Stimulated activated CD8-positive, alpha-beta memory T cell treated with anti-CD3 and anti-CD28 coated beads, Interleukin-7, amount 100 ng/mL, for 24 hours (primary cell): ENCODE data around the gene AGBL1.

Experiments
- DNase-seq: peaks from one replicate; pipeline ENCODE4 v3.0.0-alpha.2; 2020; ENCODE audit warnings: low read depth

Gene AGBL1

DNA sequence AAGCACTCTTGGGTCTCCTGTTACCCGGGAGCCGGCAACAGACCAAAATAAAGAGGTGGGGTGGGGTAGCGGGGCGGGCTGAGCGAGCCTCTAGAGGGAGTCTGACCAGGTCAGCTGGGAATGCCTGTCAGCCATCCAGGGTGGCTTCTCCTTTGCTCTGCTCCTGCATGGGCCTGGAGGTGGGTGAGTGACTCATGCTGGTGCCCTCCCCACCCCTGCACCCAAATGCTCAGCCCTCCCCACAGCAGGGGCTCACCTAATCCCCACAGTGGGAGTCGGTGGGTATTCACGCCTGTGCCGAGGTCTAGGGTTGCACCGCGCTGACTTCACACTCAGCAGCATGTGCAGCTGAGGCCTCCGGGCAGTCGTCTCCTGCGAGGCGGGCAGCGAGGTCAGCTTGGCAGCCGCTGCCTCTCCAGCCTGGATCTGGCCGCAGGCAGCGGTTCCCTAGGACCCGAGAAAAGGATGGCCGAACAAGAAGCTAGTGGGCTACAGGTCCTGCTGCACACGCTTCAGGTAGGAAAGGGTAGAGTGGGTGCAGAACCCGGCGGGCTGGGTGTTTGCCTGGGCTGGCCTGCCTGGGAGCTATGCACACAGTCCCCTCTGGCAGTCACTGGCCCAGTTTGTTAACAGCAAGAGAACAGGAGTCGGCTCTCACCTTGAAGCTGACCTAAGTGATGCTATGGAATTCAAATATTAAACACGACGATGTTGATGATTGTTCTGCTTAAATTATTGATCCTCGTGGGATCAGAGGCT lies at the start of gene AGBL1:
Gene AGBL1, plus strand, starts transcription at position 364 of the 759 bp plus-strand sequence.
- DNase-seq, result no peak

DNA sequence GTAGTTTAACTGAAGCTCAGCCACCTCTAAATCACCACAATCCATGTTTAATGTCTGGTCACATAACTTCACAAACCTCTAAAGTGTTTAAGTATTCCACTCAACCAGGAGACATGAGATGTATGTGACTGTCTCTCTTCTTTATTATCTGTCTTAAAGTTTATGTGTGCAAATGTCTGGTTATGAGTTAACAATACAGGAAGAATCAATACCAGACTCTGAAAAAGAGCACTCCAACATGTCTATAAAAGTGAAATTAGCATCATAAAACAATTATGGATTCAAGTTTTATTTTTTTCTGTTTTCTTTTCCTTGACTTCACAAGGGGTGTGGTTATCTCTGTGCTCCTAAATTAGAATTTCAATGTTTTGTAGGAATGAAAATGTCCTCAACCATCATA lies 44.8 kb upstream of the AGBL1 start:
- DNase-seq, result no peak

DNA sequence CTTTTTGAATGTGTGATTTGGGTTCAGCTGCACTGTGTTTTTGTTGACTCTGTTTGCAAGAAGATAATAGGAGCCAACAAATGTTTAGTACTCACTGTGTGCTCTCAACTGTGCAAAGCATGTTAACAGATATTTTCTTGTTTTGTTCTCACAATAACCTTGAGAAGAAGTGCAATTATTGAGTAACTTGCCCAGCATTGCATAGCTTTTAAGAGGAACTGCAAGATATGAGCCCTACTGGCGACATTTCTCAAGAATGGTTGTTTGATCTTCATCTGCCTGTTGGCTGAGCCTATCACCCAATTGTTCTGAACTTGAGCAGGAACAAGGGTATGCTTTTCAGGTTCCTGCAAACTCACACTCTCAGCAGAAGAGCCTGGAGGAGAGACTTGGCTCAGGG lies 43.4 kb upstream of the AGBL1 start:
- no peak for DNase-seq

DNA sequence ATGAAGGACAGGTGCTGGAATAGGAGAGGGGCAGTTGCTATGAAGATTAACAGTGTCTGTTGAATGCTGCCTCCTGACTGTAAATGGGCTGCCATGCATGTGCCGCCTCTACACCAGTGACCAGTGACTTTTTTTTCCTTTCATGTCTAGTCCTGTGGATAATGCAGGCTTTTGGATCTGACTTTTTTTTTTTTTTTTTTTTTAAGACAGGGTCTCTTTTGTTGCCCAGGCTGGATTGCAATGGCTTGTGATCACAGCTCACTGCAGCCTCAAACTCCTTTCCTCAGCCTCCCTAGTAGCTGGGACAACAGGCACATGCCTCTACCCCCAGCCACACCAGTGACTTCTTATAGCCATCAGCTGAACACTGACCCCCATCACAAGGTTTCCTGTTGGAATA lies 41.2 kb upstream of the AGBL1 start:
- no peak for DNase-seq

DNA sequence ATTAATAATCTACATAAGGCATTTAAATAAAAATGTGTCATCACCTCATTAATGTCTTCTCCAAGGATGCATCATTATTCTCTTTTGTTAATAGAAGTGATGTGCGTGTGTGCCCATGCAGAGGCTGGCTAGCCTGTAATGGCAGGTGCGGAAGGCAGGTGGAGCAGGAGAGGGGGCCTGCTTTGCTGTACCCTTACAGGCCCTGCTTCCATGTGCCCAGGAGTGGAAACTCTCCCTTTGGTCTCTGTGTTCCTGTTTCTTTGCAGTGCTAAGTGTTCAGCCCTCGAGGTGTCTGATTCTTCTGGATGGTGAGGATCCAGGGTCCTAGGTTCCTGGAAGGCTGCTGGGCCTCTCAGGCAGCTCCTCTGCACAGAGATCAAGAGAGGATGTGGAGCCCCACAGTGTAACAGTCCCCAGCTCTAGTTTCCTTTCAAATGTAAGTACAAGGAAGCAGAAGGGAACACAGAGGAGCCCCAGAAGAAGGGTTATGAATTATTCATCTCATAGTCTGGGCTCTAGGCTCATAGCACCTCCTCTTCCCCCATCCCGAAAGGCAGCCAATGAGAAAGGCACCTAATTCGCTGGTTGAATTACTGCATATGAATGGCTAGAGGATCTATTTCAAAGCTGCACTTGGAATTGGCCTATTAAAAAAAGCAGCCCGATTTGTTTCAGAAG lies 39.2 kb upstream of the AGBL1 start:
- DNase-seq, result no peak

DNA sequence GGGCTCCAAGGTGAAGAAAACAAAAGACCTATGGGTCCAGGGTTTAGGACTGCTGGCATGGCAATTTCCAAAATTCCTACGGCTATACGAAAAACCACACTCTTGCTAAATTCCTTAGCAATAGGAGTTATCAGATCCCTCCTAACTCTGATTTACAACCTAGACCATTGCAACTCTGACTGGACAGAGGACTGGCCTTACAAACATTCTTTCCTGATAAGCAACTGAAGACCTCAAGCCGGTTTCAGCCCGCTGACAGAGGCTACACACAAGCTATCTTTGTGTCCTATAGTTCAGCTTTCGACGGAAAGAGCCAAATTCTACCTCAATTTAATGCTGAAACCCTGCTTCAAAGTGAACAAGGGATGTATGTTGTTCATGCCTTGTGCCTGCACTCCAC lies 38.3 kb upstream of the AGBL1 start:
- DNase-seq, result no peak

DNA sequence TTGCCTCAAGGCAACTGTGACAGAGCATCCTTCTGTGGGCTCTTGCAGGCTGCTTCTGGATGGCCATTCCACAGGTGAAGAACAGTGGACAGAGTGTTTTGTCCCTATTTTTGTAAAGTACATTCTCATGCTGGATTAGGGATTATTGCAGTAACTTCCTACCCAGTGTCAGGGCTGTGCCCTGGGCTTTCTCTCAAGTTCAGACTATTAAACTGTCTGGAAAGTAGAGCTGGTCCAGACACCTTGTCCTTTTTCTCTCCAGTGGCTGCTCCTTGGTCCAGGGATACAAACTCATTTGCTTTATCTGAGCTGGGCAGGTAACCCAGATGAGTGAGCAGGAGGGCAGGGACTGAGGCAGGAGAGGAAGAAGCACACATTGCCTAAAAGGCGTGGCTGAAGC lies 37.4 kb upstream of the AGBL1 start:
- no peak for DNase-seq

DNA sequence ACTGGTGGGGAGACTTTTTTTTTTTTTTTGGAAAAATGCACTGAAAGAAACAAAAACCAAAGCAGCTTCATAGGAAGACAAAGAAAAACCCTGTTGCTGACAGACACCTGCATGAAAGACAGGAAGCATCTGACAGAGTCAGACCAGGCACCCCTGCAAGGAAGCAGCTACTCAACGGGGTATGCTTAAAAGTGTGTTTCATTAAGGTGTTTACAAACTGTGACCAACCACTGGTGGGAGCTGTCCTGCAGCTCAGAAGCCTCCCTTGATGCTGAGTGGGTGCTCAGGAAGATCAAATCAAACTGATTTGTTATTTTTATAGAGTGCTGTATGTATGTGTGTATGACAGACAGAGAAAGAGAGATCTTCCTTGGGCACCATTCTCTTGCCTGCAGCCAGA lies 34.7 kb upstream of the AGBL1 start:
- DNase-seq, result no peak

DNA sequence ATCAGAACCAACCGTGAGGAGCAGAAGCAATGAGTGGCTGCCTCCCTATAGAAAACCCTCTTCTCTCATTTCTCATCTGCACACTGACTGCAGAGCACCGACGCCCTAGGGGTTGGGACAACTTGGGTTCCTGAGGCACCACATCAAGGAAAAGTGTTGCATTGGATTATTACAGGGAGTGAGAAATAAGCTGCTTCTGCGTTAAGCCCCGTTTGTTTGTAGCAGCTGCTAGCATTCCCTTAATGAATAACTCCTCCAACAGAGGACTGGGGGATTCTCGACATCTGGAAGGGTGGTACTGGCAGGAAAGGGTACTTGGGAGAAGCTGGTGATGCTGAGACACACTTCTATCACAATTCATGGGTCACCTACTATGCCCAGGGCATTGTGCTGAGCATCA lies 25.3 kb upstream of the AGBL1 start:
- no peak for DNase-seq

DNA sequence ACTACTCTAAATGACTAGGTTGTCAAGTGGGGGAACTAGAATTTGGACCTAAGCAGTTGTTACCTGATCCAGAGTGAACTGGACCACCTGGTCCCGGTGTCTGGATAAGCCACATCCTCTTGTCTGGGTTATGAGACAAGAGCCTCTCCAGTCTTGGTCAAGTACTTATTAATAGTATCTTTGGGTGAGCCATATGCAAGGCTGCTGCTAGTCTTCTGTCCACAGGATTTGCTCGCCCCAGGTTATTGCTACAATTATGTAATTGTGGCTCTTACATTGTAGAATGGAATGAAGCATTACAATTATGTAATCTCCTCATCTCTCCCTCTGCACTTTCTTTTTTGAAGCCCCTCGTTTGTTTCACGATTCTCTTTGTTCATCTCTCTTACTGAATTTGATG lies 24.0 kb upstream of the AGBL1 start:
- no peak for DNase-seq

DNA sequence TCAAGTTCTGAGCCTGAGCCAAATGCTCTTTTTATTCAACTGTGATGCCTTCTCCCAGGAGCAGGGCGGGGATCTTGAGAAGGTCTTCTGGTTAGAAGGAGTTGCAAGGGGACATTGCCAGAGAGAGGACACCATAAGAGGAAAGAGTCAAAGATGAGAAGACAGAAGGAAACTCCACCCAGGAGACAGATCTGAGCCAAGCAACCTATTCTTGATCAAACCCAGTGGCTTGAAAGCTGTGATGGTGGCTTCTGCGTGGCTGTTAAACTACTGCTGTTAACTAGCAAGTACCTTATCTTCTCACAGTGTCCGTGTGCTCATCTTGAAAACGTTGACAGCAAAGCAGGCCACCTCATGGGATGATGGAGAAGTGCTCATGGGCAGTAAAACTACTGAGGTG lies 19.8 kb upstream of the AGBL1 start:
- no peak for DNase-seq

DNA sequence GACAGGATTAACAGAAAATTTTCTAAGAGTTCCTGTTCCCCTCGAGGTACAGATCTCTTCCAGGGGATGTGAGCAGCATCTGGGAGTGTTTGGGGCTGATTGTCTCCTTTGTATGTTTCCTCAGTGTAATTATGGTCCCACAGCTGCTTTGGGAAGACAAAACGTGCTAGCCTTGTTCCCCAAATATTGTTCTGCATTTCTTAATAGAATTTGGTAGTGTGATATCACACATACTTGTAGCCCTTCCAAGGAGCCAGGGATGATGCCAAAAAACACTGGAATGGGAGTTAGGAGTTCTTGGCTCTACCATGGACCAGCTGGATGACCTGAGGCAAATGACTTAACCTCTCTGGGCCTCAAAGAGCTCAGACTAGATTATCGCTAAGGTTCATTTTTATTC lies 19.0 kb upstream of the AGBL1 start:
- no peak for DNase-seq

DNA sequence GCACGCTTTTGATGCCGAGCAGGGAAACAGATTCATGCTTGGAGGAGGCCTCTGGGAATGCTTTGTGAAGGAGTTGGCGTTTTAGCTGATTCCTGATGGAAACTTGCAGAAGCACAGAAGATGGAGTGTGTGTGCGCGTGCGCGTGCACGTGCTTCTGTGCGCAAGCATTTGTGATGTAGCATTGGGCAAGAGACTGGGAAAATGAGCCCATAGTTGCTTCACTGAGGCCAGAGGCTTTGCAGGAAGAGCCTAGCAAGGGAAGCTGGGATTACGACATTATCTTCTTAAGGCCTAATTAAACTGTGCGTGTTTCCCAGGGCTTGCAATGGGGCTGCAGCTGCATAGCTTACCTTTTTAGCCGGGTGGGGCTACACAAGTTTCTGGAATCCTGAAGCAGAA lies 18.1 kb upstream of the AGBL1 start:
- DNase-seq, result no peak

DNA sequence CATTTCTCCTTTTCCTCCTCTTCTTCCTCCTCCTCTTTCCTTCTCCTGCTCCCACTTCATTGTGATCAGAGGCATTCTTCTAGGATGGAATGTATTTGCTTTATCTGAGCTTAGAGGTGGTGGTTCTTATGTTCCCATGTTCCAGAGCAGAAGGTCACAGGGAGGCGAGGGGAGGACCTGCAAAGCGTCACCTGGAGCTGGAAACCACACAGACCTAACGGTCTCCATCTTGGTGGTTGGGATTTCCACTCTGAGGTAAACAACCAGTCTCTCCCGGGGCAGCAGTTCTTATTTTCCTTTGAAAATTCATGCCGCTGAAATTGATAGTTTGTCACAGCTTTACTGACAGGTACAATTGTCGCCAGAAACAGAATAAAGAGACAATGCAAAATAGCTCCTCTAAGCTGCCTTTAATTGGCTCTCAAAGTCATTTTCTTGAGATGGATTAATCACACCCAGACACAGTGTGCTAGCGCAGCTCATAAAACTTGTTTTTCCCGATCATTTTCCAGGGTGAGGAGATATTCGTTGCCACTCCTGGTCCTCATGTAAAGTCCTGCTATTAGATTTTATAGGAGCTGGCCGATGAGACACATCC lies 16.9 kb upstream of the AGBL1 start:
- DNase-seq, result no peak

DNA sequence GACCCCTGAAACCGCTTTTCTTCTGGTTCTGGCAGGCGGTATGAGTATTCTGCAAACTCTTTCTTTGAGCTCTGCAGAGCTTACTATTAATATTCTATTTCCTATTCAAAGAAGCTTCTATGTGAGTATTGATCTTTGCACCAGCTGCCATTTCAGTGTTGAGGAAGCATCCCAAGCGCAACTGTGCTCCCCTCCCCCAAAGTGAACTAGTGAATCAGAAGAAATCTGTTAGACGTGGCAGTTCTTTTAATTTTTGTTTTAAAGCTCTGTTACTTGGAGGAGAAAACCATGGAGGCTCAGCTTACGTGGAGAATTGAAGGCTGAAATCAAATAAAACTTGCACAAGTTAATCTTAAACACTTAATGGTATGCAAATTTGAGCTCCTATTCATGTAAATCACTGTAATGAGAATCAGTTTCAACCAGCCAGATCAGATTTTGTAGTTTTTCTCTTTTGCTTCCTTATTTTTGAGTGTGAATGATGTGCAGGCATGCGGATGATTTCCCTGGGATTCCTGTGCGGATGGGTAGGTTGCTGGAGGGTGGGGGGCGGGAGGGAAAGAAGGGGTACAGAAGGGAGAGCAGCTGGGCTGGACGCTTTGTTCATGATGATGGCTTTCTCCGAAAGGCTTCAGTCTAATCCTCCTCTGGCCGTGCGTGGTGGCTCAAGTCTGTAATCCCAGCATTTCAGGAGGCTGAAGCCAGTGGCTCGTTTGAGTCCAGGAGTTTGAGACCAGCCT lies 16.1 kb upstream of the AGBL1 start:
- no peak for DNase-seq

DNA sequence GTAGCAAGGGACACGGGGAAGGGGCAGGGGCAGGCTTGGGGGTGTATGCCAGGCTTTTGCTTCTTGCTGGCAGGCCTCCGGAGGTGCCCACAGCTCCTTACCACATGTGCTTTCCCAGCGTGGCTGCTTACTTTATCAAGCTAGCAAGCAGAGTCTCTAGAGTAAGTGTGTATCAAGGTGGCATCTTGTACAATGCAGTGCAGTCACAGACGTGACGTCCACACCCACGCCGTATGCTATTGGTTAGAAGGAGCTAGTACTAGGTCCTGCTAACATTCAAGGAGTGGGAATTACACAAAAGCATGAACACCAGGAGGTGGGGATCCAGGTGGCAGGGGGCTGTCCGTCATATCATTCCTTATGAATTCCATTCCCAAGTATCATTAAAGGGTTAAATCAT lies 15.3 kb upstream of the AGBL1 start:
- no peak for DNase-seq

DNA sequence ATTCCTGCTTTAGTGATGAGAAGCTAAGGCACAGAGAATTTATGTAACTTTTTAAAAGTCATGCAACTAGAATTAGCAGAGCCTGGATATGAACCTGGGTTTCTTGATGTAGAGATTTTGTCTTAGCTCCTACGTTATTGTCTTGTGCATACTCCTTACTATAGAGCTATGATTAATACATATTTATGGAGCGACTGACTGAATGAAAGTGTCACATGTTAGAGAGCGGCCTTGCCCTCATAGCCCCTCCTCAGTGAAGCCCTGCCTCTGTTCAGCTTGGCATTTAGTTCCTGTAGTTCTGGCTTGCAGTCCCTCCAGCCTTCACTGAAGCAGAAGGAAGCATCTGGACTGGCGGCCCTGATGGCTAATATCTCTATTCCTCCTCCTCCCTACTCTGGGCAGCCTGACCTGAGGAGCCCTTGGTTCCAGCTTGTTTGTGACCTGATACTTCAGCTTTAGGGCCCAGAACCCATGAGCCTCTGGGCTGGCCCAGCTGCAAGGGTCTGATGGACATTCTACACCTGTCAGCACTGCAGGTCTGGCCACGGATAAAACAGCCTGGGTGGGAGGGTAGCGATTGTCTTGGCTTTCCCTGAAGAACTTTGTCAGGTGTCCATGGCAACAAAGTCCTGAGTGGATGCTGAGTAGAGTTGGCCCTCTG lies 13.4 kb upstream of the AGBL1 start:
- no peak for DNase-seq

DNA sequence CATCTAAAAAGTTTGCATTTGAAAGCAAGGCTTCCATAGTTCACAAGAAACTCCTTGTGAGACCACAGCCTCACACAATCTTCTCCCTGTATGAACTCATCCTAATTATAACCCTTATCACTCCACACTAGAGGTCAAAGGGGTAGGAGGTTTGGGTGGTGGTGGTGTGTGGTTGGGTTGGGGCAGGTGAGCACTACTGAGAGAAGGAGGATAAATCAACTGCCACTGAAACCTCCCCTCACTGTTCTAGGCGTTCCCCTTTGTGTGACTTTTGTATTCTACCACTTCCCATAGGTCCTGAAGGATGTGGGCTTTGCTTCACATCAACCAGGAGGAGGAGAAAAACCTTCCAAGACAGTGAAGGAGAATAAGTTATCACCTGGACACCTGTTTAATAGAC lies 6.4 kb upstream of the AGBL1 start:
- no peak for DNase-seq

DNA sequence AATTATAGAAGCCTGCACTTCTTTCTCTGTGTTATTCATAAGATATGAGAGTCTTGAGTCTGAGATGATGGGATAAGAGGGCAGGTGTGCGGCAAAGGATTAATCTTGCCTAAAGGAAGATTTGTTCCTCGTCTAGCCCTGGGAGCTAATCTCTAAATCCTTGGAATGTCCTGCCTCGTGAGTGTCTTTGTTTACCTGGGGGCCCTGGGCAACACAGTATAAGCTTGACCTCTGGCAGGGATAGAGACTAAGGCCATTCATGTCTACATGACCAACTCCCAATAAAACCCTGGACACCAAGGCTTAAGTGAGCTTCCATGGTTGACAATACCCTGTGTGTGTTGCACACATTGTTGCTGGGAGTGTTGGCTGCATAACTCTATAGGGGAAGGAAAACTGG lies 3.2 kb upstream of the AGBL1 start:
- DNase-seq, result no peak

DNA sequence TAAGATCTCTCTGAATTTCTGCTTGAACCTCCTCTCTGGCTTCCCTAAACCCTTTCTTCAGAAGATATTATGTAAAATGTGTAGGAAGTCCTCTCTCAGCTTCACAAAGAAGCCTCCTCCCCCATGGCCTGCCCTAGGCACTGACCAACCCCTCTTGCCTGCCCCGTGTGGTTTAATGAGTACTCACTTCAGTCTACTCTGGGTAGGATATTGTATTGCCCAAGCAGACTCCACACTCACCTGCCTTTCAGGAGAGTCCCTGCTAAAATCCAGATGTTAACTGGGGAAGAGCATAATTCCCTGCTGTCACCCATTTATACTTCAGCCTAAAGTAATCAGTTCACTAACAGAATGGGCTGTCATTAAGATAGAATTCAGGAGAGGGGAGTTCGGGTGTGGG lies 2.6 kb upstream of the AGBL1 start:
- DNase-seq, result no peak

DNA sequence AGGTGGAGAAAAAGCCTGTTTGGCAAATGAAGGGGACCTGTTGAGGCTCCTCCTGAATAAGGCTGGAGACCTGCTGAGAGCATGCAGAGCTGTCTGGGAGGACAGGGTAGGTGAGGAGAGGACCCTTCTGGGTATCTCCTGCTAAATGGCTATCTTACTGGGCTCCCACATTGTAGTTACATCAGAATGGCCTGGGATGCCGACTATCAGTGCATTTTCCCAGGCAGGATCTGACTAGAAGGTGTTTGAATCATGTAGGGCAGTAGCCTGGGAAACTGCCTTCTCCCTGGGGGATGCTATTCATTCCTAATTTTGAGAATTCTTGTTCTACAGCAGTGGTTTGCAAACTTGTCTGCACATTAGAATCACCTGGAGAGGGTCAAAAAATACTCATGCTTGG lies 631 bp downstream of the AGBL1 start:
- no peak for DNase-seq

DNA sequence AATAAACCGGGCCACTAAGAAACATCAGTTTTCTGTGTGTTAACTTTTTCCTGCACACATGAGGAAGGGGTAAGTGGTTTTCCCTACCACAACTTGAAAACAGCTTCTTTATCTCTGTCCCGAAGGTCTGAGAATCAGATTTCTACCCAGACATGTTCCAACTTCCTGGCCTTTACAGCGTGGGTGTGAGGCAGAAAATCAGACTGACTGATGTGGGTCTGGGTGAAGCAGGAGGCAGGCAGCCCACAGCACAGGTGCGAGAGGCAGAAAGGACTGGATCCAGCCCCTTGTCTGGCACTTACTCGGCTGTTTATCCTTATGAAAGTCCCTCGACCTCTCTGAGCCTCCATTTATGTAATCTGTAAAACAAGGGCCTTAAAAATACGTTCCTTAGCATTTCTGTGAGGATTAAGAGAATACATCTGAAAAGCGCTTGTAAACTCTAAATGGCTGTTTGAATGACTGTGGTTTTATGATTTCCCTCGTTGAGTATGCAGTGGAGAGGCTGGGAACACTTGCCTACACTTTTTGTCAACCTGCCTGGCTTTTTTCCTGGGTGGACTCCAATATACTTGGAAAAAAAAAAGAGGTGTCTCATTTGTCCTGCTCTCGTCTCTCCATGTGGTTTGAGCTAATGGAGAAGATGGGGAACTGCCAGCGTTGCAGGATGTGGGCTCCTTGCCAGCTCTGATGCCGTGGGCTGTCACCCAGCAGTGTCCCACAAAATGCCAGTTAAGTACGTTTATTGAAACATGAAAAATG lies 3.1 kb downstream of the AGBL1 start:
- DNase-seq, result no peak
